ENCODE measurements around the gene ZNF804B.

ZNF804B gene

DNA sequence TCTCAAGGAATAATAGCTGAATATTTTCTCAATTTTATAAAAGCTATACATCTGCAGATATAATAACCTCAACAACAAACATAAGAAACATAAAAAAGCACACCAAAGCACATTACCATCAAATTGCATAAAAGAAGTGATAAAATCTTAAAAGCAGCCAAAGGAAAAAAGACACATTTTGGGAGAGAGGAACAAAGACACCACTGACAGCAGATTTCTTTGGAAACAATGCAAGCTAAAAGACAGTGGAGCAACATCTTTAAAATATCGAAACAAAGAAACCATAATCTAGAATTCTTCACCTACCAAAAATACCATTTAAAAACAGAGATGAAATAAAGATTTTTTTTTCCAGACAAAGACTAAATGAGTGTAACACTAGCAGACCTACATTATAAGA lies 91.7 kb downstream of the ZNF804B start:
- H3K4me3 ChIP-seq (ENCODE audit: low read length), result no peak overlapping the region
- no peak overlapping the region for H3K4me2 ChIP-seq (ENCODE audit: low read length)
- no peak overlapping the region for H2AFZ ChIP-seq (ENCODE audit: low read depth, low read length)
- H4K20me1 ChIP-seq (ENCODE audit: insufficient read depth, low read length), result no peaks in the 10 kb centered on the region
- no peak overlapping the region for H3K27ac ChIP-seq (ENCODE audit: low read length)
- no peaks in the 10 kb centered on the region for H3K9me3 ChIP-seq (ENCODE audit: insufficient read depth, low read length)
- H3K9ac ChIP-seq (ENCODE audit: low read length), result no peak overlapping the region
- no peaks in the 10 kb centered on the region for H3K79me2 ChIP-seq (ENCODE audit: low read length)
- H3K36me3 ChIP-seq (replicated peaks; ENCODE audit: low read depth, low read length), result no peaks in the 10 kb centered on the region
- TF ChIP-seq EZH2phosphoT487 (IDR thresholded peaks at IDR 0.05; ENCODE audit: low read depth), result no peak
- TF ChIP-seq, protein P1, sequence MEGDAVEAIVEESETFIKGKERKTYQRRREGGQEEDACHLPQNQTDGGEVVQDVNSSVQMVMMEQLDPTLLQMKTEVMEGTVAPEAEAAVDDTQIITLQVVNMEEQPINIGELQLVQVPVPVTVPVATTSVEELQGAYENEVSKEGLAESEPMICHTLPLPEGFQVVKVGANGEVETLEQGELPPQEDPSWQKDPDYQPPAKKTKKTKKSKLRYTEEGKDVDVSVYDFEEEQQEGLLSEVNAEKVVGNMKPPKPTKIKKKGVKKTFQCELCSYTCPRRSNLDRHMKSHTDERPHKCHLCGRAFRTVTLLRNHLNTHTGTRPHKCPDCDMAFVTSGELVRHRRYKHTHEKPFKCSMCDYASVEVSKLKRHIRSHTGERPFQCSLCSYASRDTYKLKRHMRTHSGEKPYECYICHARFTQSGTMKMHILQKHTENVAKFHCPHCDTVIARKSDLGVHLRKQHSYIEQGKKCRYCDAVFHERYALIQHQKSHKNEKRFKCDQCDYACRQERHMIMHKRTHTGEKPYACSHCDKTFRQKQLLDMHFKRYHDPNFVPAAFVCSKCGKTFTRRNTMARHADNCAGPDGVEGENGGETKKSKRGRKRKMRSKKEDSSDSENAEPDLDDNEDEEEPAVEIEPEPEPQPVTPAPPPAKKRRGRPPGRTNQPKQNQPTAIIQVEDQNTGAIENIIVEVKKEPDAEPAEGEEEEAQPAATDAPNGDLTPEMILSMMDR (IDR thresholded peaks at IDR 0.05; ENCODE audit: low read depth, low read length), result no peak
- H3K27me3 ChIP-seq (ENCODE audit: low read depth, low read length), result no peaks in the 10 kb centered on the region
- H3K4me1 ChIP-seq (ENCODE audit: low read length), result no peaks in the 10 kb centered on the region

DNA sequence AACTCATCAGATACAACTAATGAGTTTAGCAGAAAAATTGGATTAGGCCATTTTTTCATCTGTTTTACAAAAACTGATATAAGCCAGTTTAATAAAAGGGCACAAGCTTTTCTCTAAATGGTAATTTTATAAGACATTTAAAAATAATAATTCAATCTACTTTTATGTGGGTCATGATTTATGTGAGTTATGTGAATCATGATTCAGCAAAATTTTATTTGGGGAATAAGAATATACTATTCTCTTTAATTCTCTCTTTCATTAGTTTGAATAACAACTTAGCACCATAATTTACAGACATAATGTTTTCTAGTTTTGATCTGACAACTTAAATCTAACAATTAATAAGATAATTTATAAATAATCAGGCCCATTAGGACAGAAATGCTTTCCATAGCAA lies 99.8 kb downstream of the ZNF804B start:
- H3K27ac ChIP-seq (ENCODE audit: low read length), result no peak overlapping the region
- no peaks in the 10 kb centered on the region for H3K79me2 ChIP-seq (ENCODE audit: low read length)
- H3K9me3 ChIP-seq (ENCODE audit: insufficient read depth, low read length), result no peaks in the 10 kb centered on the region
- no peaks in the 10 kb centered on the region for H3K36me3 ChIP-seq (replicated peaks; ENCODE audit: low read depth, low read length)
- H3K9ac ChIP-seq (ENCODE audit: low read length), result no peak overlapping the region
- no peak overlapping the region for H2AFZ ChIP-seq (ENCODE audit: low read depth, low read length)
- H3K27me3 ChIP-seq (ENCODE audit: low read depth, low read length), result no peaks in the 10 kb centered on the region
- no peak for TF ChIP-seq EZH2phosphoT487 (IDR thresholded peaks at IDR 0.05; ENCODE audit: low read depth)
- TF ChIP-seq, protein P1 (IDR thresholded peaks at IDR 0.05; ENCODE audit: low read depth, low read length), result no peak
- no peak overlapping the region for H3K4me3 ChIP-seq (ENCODE audit: low read length)
- no peaks in the 10 kb centered on the region for H4K20me1 ChIP-seq (ENCODE audit: insufficient read depth, low read length)
- no peaks in the 10 kb centered on the region for H3K4me1 ChIP-seq (ENCODE audit: low read length)
- H3K4me2 ChIP-seq (ENCODE audit: low read length), result no peak overlapping the region

DNA sequence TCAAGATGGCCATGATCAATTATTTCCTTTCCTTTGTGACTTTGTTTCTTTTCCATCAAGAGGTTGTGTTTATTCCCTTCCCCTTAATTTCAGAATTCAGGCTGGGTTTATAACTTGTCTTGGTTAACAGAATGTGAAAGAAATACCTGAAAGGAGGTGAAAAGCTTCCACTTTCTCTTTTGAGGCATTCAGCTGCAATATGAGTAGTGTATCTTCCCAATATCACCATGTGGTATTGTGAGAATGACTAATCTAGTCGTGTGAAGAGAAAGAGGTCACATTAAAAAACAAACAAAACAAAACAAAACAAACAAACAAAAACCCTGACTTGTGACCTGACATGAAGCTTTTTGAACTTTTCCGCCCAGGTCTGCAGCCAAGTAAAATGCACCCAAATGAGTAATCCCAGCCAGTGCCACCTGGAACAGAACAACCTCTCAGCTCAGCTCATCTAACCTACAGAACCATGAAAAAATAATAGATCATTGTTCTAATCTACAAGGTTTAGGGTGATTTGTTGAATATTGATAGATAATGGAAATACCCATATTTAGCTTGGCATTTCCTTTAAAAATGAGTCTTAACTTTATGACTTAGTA lies 106.9 kb downstream of the ZNF804B start:
- TF ChIP-seq, protein P1 (IDR thresholded peaks at IDR 0.05; ENCODE audit: low read depth, low read length), result no peak
- TF ChIP-seq EZH2phosphoT487 (IDR thresholded peaks at IDR 0.05; ENCODE audit: low read depth), result no peak
- Histone ChIP-seq H4K20me1 (ENCODE audit: insufficient read depth, low read length) (no peaks in the 10 kb centered on the region), H3K4me2 (ENCODE audit: low read length) (no peak overlapping the region), H2AFZ (ENCODE audit: low read depth, low read length) (no peak overlapping the region), H3K27me3 (ENCODE audit: low read depth, low read length) (no peaks in the 10 kb centered on the region), H3K9ac (ENCODE audit: low read length) (no peak overlapping the region), H3K79me2 (ENCODE audit: low read length) (no peaks in the 10 kb centered on the region), H3K27ac (ENCODE audit: low read length) (no peak overlapping the region), H3K36me3 (replicated peaks; ENCODE audit: low read depth, low read length) (no peaks in the 10 kb centered on the region), H3K9me3 (ENCODE audit: insufficient read depth, low read length) (no peaks in the 10 kb centered on the region), H3K4me3 (ENCODE audit: low read length) (no peak overlapping the region), H3K4me1 (ENCODE audit: low read length) (no peaks in the 10 kb centered on the region)

DNA sequence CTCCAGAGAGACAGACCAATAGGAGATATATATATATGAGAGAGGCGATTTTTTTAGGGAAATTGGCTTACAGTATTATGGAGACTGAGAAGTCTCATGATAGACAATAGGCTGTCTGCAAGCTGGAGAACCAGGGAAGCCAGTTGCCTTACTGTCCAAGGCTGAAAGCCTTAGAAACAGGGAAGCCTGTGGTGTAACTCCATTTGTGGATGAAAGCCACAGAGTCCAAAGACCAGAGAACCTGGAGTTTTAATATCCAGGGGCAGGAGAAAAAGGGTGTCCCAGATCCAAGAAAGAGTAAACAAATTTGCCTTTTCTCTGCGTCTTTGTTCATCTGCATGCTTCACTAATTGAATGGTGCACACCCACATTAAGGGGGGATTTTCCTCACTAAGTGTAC lies 107.7 kb downstream of the ZNF804B start:
- TF ChIP-seq, protein P1 (IDR thresholded peaks at IDR 0.05; ENCODE audit: low read depth, low read length), result no peak
- no peak for TF ChIP-seq EZH2phosphoT487 (IDR thresholded peaks at IDR 0.05; ENCODE audit: low read depth)
- no peaks in the 10 kb centered on the region for H3K4me1 ChIP-seq (ENCODE audit: low read length)
- no peaks in the 10 kb centered on the region for H3K79me2 ChIP-seq (ENCODE audit: low read length)
- no peak overlapping the region for H3K9ac ChIP-seq (ENCODE audit: low read length)
- H3K27me3 ChIP-seq (ENCODE audit: low read depth, low read length), result no peaks in the 10 kb centered on the region
- no peak overlapping the region for H3K4me3 ChIP-seq (ENCODE audit: low read length)
- H3K36me3 ChIP-seq (replicated peaks; ENCODE audit: low read depth, low read length), result no peaks in the 10 kb centered on the region
- H3K27ac ChIP-seq (ENCODE audit: low read length), result no peak overlapping the region
- no peaks in the 10 kb centered on the region for H4K20me1 ChIP-seq (ENCODE audit: insufficient read depth, low read length)
- no peak overlapping the region for H2AFZ ChIP-seq (ENCODE audit: low read depth, low read length)
- no peaks in the 10 kb centered on the region for H3K9me3 ChIP-seq (ENCODE audit: insufficient read depth, low read length)
- H3K4me2 ChIP-seq (ENCODE audit: low read length), result no peak overlapping the region

Measured in OCI-LY3 (cell line).